ENCODE measurements around the gene TAX1BP1. TPM values are rescaled to one million over a fixed set of nuclear protein-coding genes. Genes with fewer than 3 reads are reported as not detected.

Gene TAX1BP1
- total and polyA plus RNA-seq, 2 donors (not counting 3 experiments of a cell fraction or from before 2014, with no cell fraction given): 77.7 to 93.2 TPM

DNA sequence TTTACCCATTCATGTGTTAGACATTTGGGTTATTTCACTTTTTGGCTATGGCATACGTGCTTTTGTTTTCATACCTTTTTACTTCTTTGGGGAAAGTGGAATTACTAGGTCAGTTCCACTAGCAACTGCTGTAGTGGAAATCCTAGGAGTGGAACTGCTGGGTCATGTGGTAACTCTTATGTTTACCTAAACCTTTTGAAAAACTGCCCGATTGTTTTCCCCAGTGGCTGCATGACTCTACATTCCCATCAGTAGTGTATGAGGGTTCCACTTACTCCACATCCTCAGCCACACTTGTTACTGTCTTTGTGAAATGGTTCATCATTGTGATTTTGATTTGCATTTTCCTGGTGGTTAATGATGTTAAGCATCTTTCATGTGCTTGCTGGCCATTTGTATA lies 82.3 kb downstream of the TAX1BP1 start:
- BruUV-seq (replicated peaks): no TSS peak
- FAIRE-seq: no peak
- dilution Hi-C loops (cut with MboI; ENCODE audit: extremely low pct_ligation_motif_present, low sequenced_read_pairs): no loop called here

More for the DNA sequence above, 82.3 kb downstream of the TAX1BP1 start:
- no peaks in the 10 kb centered on the region for H3K27me3 ChIP-seq (ENCODE audit: control insufficient read depth in 2 of 2, insufficient read depth in 2 of 2, low read length in 2 of 2)
- no peaks in the 10 kb centered on the region for H3K9me1 ChIP-seq (replicated peaks; ENCODE audit: control insufficient read depth, extremely low read depth, insufficient read depth, low read length)
- intact Hi-C loops (cut with micrococcal nuclease): no loop called here
- DNase-seq (ENCODE audit: low read depth, low spot score): no peak
- no peak overlapping the region for H3K4me3 ChIP-seq (replicated peaks in 1 of 3; ENCODE audit: insufficient read depth in 1 of 3, low read depth in 1 of 3, low read length in 3 of 3)
- H3K4me1 ChIP-seq (ENCODE audit: control insufficient read depth, extremely low read depth, insufficient read depth, low read length): no peaks in the 10 kb centered on the region
- CTCF ChIA-PET: no interaction called here
- TF ChIP-seq, protein P1, sequence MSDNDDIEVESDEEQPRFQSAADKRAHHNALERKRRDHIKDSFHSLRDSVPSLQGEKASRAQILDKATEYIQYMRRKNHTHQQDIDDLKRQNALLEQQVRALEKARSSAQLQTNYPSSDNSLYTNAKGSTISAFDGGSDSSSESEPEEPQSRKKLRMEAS (IDR thresholded peaks at IDR 0.05; ENCODE audit: insufficient read depth, insufficient read length): no peak
- TF ChIP-seq FOS (IDR thresholded peaks at IDR 0.05; ENCODE audit: borderline replicate concordance, insufficient read depth, low read length) (no peak), POLR2A (IDR thresholded peaks at IDR 0.05; ENCODE audit: low read depth, low read length) (no peak), MYC (IDR thresholded peaks at IDR 0.05; ENCODE audit: low read depth, low read length) (no peak), GATA2 (IDR thresholded peaks at IDR 0.05; ENCODE audit: insufficient read depth, insufficient read length, low read depth, low read length) (no peak), POLR2AphosphoS5 (IDR thresholded peaks at IDR 0.05; ENCODE audit: insufficient read depth, low read depth, low read length) (no peak), JUN (IDR thresholded peaks at IDR 0.05; ENCODE audit: borderline replicate concordance, insufficient read depth, insufficient read length, low read depth) (no peak), EZH2 (IDR thresholded peaks at IDR 0.05; ENCODE audit: borderline replicate concordance, low read depth, low read length, severe bottlenecking) (no peak)
- TF ChIP-seq, protein P2, sequence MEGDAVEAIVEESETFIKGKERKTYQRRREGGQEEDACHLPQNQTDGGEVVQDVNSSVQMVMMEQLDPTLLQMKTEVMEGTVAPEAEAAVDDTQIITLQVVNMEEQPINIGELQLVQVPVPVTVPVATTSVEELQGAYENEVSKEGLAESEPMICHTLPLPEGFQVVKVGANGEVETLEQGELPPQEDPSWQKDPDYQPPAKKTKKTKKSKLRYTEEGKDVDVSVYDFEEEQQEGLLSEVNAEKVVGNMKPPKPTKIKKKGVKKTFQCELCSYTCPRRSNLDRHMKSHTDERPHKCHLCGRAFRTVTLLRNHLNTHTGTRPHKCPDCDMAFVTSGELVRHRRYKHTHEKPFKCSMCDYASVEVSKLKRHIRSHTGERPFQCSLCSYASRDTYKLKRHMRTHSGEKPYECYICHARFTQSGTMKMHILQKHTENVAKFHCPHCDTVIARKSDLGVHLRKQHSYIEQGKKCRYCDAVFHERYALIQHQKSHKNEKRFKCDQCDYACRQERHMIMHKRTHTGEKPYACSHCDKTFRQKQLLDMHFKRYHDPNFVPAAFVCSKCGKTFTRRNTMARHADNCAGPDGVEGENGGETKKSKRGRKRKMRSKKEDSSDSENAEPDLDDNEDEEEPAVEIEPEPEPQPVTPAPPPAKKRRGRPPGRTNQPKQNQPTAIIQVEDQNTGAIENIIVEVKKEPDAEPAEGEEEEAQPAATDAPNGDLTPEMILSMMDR (IDR thresholded peaks at IDR 0.05; ENCODE audit: extremely low read depth in 1 of 2, insufficient read depth in 1 of 2, low read depth in 1 of 2, low read length in 2 of 2): no peak
- H3K27ac ChIP-seq (ENCODE audit: insufficient read depth, low read depth, low read length): no peak overlapping the region
- no peak overlapping the region for H2AFZ ChIP-seq (ENCODE audit: low read depth, low read length)
- no peaks in the 10 kb centered on the region for H3K9me3 ChIP-seq (replicated peaks; ENCODE audit: control insufficient read depth, insufficient read depth, low read length)
- H3K79me2 ChIP-seq (ENCODE audit: control insufficient read depth, insufficient read depth, low read length): no peaks in the 10 kb centered on the region
- H3K36me3 ChIP-seq (ENCODE audit: control insufficient read depth in 2 of 2, extremely low read depth in 1 of 2, insufficient read depth in 2 of 2, low read length in 2 of 2): peaks cover 0 to 2% of the 10 kb centered on the region in 2 experiments
- H3K9ac ChIP-seq (replicated peaks; ENCODE audit: extremely low read depth, insufficient read depth, low read length): no peak overlapping the region
- no peak overlapping the region for H3K4me2 ChIP-seq (ENCODE audit: insufficient read depth, low read length)
- H4K20me1 ChIP-seq (replicated peaks; ENCODE audit: control insufficient read depth, extremely low read depth, insufficient read depth, low read length): no peaks in the 10 kb centered on the region
- POLR2A ChIA-PET: no interaction called here

Data from endothelial cell of umbilical vein (primary cell).